AG04449 (cell line): ENCODE data around the gene KCNQ5.
"Not testable (repeated sequence)": the region's sequence is repeated elsewhere in the genome, so short reads cannot be mapped to it uniquely, and the experiment has no call there.

ENCODE experiments used
- CTCF ChIA-PET: fragments of 350-600 bp; formaldehyde crosslinking; extraction: SDS; loops from one replicate; lab custom pipeline; 2021; ENCODE audit warnings: antibody characterized with exemption; lab: Yijun Ruan, JAX
- POLR2A ChIA-PET: fragments of 400-600, 350-600 bp; formaldehyde crosslinking; extraction: SDS; loops from one replicate; lab custom pipeline; 2020; ENCODE audit warnings: antibody characterized with exemption, inconsistent platforms; lab: Yijun Ruan, JAX
- DNase-seq: peaks from one replicate; pipeline ENCODE4 v3.0.0-alpha.2; 2010; ENCODE audit warnings: low read depth, low spot score
- H3K4me3 ChIP-seq: 2 replicates; pipeline ENCODE4 v1.5.1; 2011; ENCODE audit warnings: low read depth, mild to moderate bottlenecking, control low read depth, low read length
- CTCF ChIP-seq: IDR thresholded peaks from one replicate; pipeline ENCODE4 v1.5.1; 2011; ENCODE audit warnings: mild to moderate bottlenecking, moderate library complexity, low read length, control low read depth, inconsistent platforms; ENCODE audit not compliant: insufficient read depth; ENCODE audit errors: missing control alignments

KCNQ5 gene

GRCh38 chr6:73182021-73182607, 560.2 kb downstream of the KCNQ5 start:
- CTCF ChIA-PET, result interaction anchor here (0.6 to 4.5 kb wide), 23 partner anchors 11 to 1140 kb away, joined by 3 to 62 read pairs (median 3); partner anchors contain the start of gene KCNQ5
- no peak for DNase-seq
- H3K4me3 ChIP-seq, result no peak overlapping the region
- no peak for TF ChIP-seq CTCF
- POLR2A ChIA-PET, result no interaction called here

GRCh38 chr6:73193302-73193701, 571.4 kb downstream of the KCNQ5 start:
- DNase-seq, CTCF ChIA-PET, POLR2A ChIA-PET, H3K4me3 ChIP-seq: not testable (repeated sequence)

- TF ChIP-seq CTCF, result no peak
These were observed 572.9 kb downstream of the KCNQ5 start for GRCh38 chr6:73194744-73195143.

GRCh38 chr6:73200247-73200646, 578.4 kb downstream of the KCNQ5 start:
- ChIA-PET CTCF (interaction anchor here (1.1 kb wide), 1 partner anchor 19 kb away, joined by 3 read pairs; no protein-coding TSS in a partner anchor), POLR2A (no interaction called here)
- no peak overlapping the region for H3K4me3 ChIP-seq
- no peak for DNase-seq
- no peak for TF ChIP-seq CTCF

More at GRCh38 chr6:73194744-73195143, 572.9 kb downstream of the KCNQ5 start:
- CTCF ChIA-PET, result no interaction called here
- POLR2A ChIA-PET, result no interaction called here
- DNase-seq, result no peak
- no peak overlapping the region for H3K4me3 ChIP-seq

GRCh38 chr6:73200735-73201134, 578.9 kb downstream of the KCNQ5 start:
- POLR2A ChIA-PET, result no interaction called here
- H3K4me3 ChIP-seq, result no peak overlapping the region
- no peak for DNase-seq
- CTCF ChIA-PET, result interaction anchor here (1.1 kb wide), 1 partner anchor 19 kb away, joined by 3 read pairs; no protein-coding TSS in a partner anchor
- no peak for TF ChIP-seq CTCF

- TF ChIP-seq CTCF, result no peak
- POLR2A ChIA-PET, result no interaction called here
- CTCF ChIA-PET, result no interaction called here
- no peak for DNase-seq
- no peak overlapping the region for H3K4me3 ChIP-seq
These were observed 581.2 kb downstream of the KCNQ5 start for GRCh38 chr6:73203098-73203497.

GRCh38 chr6:73204252-73204651, 582.4 kb downstream of the KCNQ5 start:
- ChIA-PET CTCF (interaction anchor here (1.0 to 1.2 kb wide), 2 partner anchors 123 to 791 kb away, joined by 3 read pairs; no protein-coding TSS in a partner anchor), POLR2A (no interaction called here)
- TF ChIP-seq CTCF, result no peak
- H3K4me3 ChIP-seq, result no peak overlapping the region
- DNase-seq, result no peak
